HEK293T (cell line): ENCODE data around the gene PPP1R13B.
A peak's percentile ranks its signal among the peaks of the same experiment; 100 is the strongest.

Source experiments
- CTCF ChIA-PET: fragments of 350-600 bp; formaldehyde crosslinking; extraction: SDS; loops from one replicate; lab custom pipeline; 2021; ENCODE audit warnings: antibody characterized with exemption, inconsistent platforms; lab: Yijun Ruan, JAX
- POLR2A ChIA-PET: fragments of 350-600 bp; formaldehyde crosslinking; extraction: SDS; loops from one replicate; lab custom pipeline; 2020; ENCODE audit warnings: antibody characterized with exemption, inconsistent platforms; lab: Yijun Ruan, JAX
- DNase-seq: peaks from one replicate; pipeline ENCODE4 v3.0.0; 2012; ENCODE audit warnings: mixed read lengths; ENCODE audit errors: extremely low spot score
- ARNT ChIP-seq: fragments of 450-650 bp; IDR thresholded peaks from 2 replicates; pipeline ENCODE4 v1.6.1; 2017; ENCODE audit warnings: mild to moderate bottlenecking
- BHLHE40 ChIP-seq: fragments of 450-650 bp; IDR thresholded peaks from 2 replicates; pipeline ENCODE4 v1.6.1; 2016; ENCODE audit warnings: mild to moderate bottlenecking, moderate library complexity, borderline replicate concordance
- CTBP1 ChIP-seq: fragments of 450-650 bp; IDR thresholded peaks from 2 replicates; pipeline ENCODE4 v1.6.1; 2016; ENCODE audit warnings: borderline replicate concordance
- ELF4 ChIP-seq: fragments of 450-650 bp; IDR thresholded peaks from 2 replicates; pipeline ENCODE4 v1.6.1; 2017; ENCODE audit warnings: antibody characterized with exemption
- FOXA1 ChIP-seq: fragments of 450-650 bp; IDR thresholded peaks from 2 replicates; pipeline ENCODE4 v1.6.1; 2016; ENCODE audit warnings: mild to moderate bottlenecking
- FOXK2 ChIP-seq: fragments of 450-650 bp; IDR thresholded peaks from 2 replicates; pipeline ENCODE4 v1.6.1; 2016; ENCODE audit warnings: mild to moderate bottlenecking
- FOXM1 ChIP-seq: fragments of 450-650 bp; IDR thresholded peaks from 2 replicates; pipeline ENCODE4 v1.6.1; 2017; ENCODE audit warnings: mild to moderate bottlenecking, borderline replicate concordance
- HDGF ChIP-seq: fragments of 450-650 bp; IDR thresholded peaks from 2 replicates; pipeline ENCODE4 v1.6.1; 2017; ENCODE audit warnings: antibody characterized with exemption, borderline replicate concordance
- L3MBTL2 ChIP-seq: fragments of 450-650 bp; conservative IDR thresholded peaks from 2 replicates; pipeline ENCODE4 v1.6.1; 2016; ENCODE audit warnings: mild to moderate bottlenecking
- LEF1 ChIP-seq: fragments of 450-650 bp; IDR thresholded peaks from 2 replicates; pipeline ENCODE4 v1.6.1; 2017; ENCODE audit warnings: mild to moderate bottlenecking, borderline replicate concordance
- NFRKB ChIP-seq: fragments of 450-650 bp; IDR thresholded peaks from 2 replicates; pipeline ENCODE4 v1.6.1; 2016; ENCODE audit warnings: mild to moderate bottlenecking, moderate library complexity
- PKNOX1 ChIP-seq: fragments of 450-650 bp; IDR thresholded peaks from 2 replicates; pipeline ENCODE4 v1.6.1; 2016
- SP1 ChIP-seq: fragments of 450-650 bp; IDR thresholded peaks from 2 replicates; pipeline ENCODE4 v1.6.1; 2017
- SUZ12 ChIP-seq: fragments of 450-650 bp; IDR thresholded peaks from 2 replicates; pipeline ENCODE4 v1.6.1; 2016; ENCODE audit warnings: mild to moderate bottlenecking
- TARDBP ChIP-seq: fragments of 450-650 bp; IDR thresholded peaks from 2 replicates; pipeline ENCODE4 v1.6.1; 2016
- ZNF384 ChIP-seq: fragments of 450-650 bp; IDR thresholded peaks from 2 replicates; pipeline ENCODE4 v1.6.1; 2016

PPP1R13B gene

GRCh38 chr14:103869406-103870143 is 22.2 kb upstream of the PPP1R13B start:
- CTCF ChIA-PET: no interaction called here
- TF ChIP-seq L3MBTL2: no peak
- TF ChIP-seq CTBP1: no peak
- TF ChIP-seq SP1: no peak
- POLR2A ChIA-PET: no interaction called here
- DNase-seq: no peak

DNA sequence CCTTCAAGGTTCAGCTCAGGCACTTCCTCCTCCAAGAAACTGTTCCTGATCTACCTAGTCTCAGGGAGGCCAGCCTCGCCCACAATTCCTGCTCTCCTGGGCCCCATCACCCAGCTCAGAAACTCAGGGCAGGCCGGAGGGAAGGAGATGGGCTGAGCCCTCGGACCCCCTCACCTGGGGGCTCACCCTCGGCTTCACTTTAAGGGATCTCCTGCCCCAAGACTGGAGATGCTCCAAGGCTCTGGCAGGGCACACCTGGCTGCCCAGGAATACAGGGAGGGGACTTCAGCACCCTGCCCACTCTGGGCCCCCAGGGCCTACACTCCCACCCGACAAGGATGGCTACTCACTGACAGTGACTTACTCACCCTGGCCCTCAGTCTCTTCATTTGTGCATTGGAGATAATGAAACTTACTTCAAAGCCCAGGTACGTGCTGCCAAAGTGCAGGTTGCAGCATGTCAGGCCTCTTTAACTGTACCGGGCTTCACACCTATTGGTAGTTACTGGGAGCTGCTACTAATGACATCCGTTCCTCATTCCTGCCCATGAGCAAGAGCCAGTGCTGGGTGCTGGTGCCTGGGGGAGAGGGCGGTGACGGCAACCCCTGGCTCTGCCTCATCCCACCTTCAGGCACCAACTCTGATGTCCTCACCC is 21.0 kb upstream of the PPP1R13B start:
- ChIA-PET POLR2A (no interaction called here), CTCF (no interaction called here)
- no peak for DNase-seq
- TF ChIP-seq BHLHE40 (no peak), FOXA1 (no peak), HDGF (no peak)

DNA sequence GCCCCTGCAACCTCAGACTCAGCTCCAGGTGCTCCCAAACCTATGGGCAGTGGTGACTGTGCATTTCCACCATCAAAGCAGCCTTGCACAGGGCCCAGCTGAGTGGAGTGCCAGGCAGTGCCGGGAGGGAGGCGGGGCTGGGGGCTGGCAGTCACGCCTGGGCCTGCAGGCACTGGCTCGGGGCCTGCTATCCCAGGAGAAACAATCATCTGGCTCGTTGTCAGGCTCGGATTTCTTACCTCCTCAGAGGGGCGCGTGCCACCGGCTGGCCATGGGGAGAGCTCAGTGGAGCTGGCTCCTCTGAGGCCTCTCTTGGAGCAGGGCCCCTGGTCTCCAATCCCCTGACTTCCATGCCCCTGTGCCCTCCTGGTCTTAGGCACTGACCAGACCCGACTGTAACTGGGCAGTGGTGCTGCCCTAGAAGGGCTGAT is 20.2 kb upstream of the PPP1R13B start:
- POLR2A ChIA-PET: no interaction called here
- no peak for DNase-seq
- CTCF ChIA-PET: interaction anchor here (1.0 to 1.7 kb wide), 2 partner anchors 33 to 59 kb away, joined by 4 to 5 read pairs; no protein-coding TSS in a partner anchor
- no peak for TF ChIP-seq ZNF384
- no peak for TF ChIP-seq CTBP1
- no peak for TF ChIP-seq ELF4
- no peak for TF ChIP-seq ARNT
- no peak for TF ChIP-seq BHLHE40
- no peak for TF ChIP-seq SUZ12
- no peak for TF ChIP-seq FOXK2
- no peak for TF ChIP-seq NFRKB
- no peak for TF ChIP-seq SP1
- TF ChIP-seq LEF1: no peak

- TF ChIP-seq TARDBP: no peak
- no peak for TF ChIP-seq LEF1
- TF ChIP-seq BHLHE40: no peak
- TF ChIP-seq NFRKB: no peak
- no peak for TF ChIP-seq ZNF384
- TF ChIP-seq ELF4: no peak
- TF ChIP-seq FOXK2: no peak
- TF ChIP-seq FOXA1: no peak
- no peak for TF ChIP-seq CTBP1
- no peak for TF ChIP-seq SP1
- TF ChIP-seq FOXM1: no peak
- TF ChIP-seq PKNOX1: no peak
- no peak for TF ChIP-seq L3MBTL2
- no peak for TF ChIP-seq ARNT
- DNase-seq: no peak
- CTCF ChIA-PET: interaction anchor here (1.0 to 1.7 kb wide), 2 partner anchors 34 to 59 kb away, joined by 4 to 5 read pairs; no protein-coding TSS in a partner anchor
- POLR2A ChIA-PET: no interaction called here
Measured at GRCh38 chr14:103867020-103867419, 19.6 kb upstream of the PPP1R13B start.

GRCh38 chr14:103863245-103863644 is 15.9 kb upstream of the PPP1R13B start:
- TF ChIP-seq SUZ12: no peak
- TF ChIP-seq BHLHE40: no peak
- TF ChIP-seq FOXM1: no peak
- no peak for TF ChIP-seq L3MBTL2
- TF ChIP-seq ZNF384: no peak
- no peak for TF ChIP-seq NFRKB
- TF ChIP-seq FOXA1: no peak
- TF ChIP-seq ARNT: no peak
- TF ChIP-seq HDGF: no peak
- no peak for TF ChIP-seq FOXK2
- no peak for TF ChIP-seq LEF1
- TF ChIP-seq SP1: no peak
- TF ChIP-seq TARDBP: no peak
- TF ChIP-seq PKNOX1: no peak
- TF ChIP-seq CTBP1: no peak
- ChIA-PET POLR2A (no interaction called here), CTCF (no interaction called here)
- no peak for DNase-seq

DNA sequence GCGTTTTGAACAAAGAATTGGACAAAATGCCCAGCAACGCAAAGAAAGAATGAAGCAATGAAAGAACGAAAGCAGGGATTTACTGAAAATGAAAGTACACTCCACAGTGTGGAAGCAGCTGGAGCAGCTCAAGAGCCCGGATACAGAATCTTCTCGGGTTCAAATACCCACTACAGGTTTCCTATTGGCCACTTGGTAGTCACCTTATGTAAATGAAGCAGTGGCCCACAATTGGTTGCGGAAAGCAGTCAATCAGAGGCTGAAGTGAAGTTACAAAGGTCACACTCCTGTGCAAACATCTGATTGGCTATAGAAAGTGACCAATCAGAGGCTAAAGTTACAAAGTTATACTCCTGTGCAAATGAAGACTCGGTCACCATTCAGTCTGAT is 15.0 kb upstream of the PPP1R13B start:
- no peak for TF ChIP-seq FOXM1
- TF ChIP-seq ARNT: no peak
- TF ChIP-seq PKNOX1: peak; percentile 88
- TF ChIP-seq FOXK2: no peak
- no peak for TF ChIP-seq ZNF384
- ChIA-PET POLR2A (no interaction called here), CTCF (interaction anchor here (0.8 kb wide), 1 partner anchor 9 kb away, joined by 3 read pairs; no protein-coding TSS in a partner anchor)
- DNase-seq: no peak
